HepG2 (cell line): ENCODE results near the gene AGPAT3. TPM values are rescaled to one million over a fixed set of nuclear protein-coding genes. Genes with fewer than 3 reads are reported as not detected.

Source experiments
- ATAC-seq: fragments of 200-7000 bp; cut with Tn5 transposase; 3 replicates; pipeline ENCODE4 v1.9.1; 2020; ENCODE audit warnings: mild to moderate bottlenecking, moderate library complexity
- BruUV-seq: library from RNA; stranded (reverse); fragments of 400-500 nt; replicated peaks from 2 replicates; lab custom pipeline; 2021; lab: Mats Ljungman, UMichigan
- CTCF ChIA-PET: fragments of 300-600 bp; formaldehyde crosslinking; extraction: SDS; loops from one replicate; lab custom pipeline; 2021; ENCODE audit warnings: low total read pairs, inconsistent platforms, low intra/inter-chr PET ratio; lab: Yijun Ruan, JAX
- POLR2A ChIA-PET: fragments of 350-600 bp; sonication (Branson Sonifier 250); formaldehyde crosslinking; loops from one replicate; lab custom pipeline; 2020; ENCODE audit warnings: antibody characterized with exemption, inconsistent platforms; lab: Yijun Ruan, JAX
- DNase-seq: peaks from one replicate; pipeline ENCODE4 v3.0.0-alpha.2; 2015; ENCODE audit warnings: low spot score
- FAIRE-seq: peaks from 3 replicates; lab custom pipeline; 2011; peaks lifted over from hg19 to GRCh38; lab: Jason Lieb, UNC
- H2AFZ ChIP-seq: one replicate; pipeline ENCODE4 v1.6.1; 2011; ENCODE audit warnings: low read length, inconsistent platforms
- H3K27ac ChIP-seq: fragments of 300-600 bp; 3 replicates; pipeline ENCODE4 v1.8.0; 2011; ENCODE audit warnings: mixed run types, mild to moderate bottlenecking, mixed read lengths, low read length, inconsistent platforms; ENCODE audit not compliant: insufficient read depth; ENCODE audit errors: extremely low read length
- H3K27me3 ChIP-seq, 2 experiments: fragments of 200-600 bp in 1 of 2; 2 replicates in 1 of 2; 3 replicates in 1 of 2; pipeline versions ENCODE4 v1.6.0 to v1.8.0; 2011; ENCODE audit warnings: low read length in 2 of 2, mild to moderate bottlenecking in 2 of 2, moderate library complexity in 2 of 2, inconsistent platforms in 1 of 2; ENCODE audit not compliant: insufficient read depth in 2 of 2, control insufficient read depth in 1 of 2
- H3K36me3 ChIP-seq, 2 experiments: fragments of 200-600 bp in 1 of 2; replicated peaks in 1 of 2; 2 replicates in 1 of 2; 3 replicates in 1 of 2; pipeline versions ENCODE4 v1.5.1 to v1.8.0; 2011; ENCODE audit warnings: low read length in 2 of 2, inconsistent platforms in 1 of 2; ENCODE audit not compliant: insufficient read depth in 2 of 2, control insufficient read depth in 1 of 2
- H3K4me1 ChIP-seq: 2 replicates; pipeline ENCODE4 v1.5.1; 2012; ENCODE audit warnings: low read length, inconsistent platforms; ENCODE audit not compliant: insufficient read depth
- H3K4me2 ChIP-seq: 2 replicates; pipeline ENCODE4 v1.6.0; 2011; ENCODE audit warnings: low read depth, low read length, inconsistent platforms
- H3K4me3 ChIP-seq, 3 experiments: fragments of 200-600 bp in 1 of 3; sonication (generic), shearing (Covaris generic) in 1 of 3; replicated peaks in 1 of 3; 2 replicates each; pipeline ENCODE4 v1.5.1; 2011 to 2016; ENCODE audit warnings: low read length in 3 of 3, inconsistent platforms in 2 of 3, low read depth in 2 of 3, mild to moderate bottlenecking in 2 of 3, control low read depth in 1 of 3, mixed read lengths in 1 of 3; ENCODE audit not compliant: insufficient read depth in 1 of 3
- H3K79me2 ChIP-seq: one replicate; pipeline ENCODE4 v1.6.1; 2011; ENCODE audit warnings: low read length, inconsistent platforms; ENCODE audit not compliant: insufficient read depth
- H3K9ac ChIP-seq: 2 replicates; pipeline ENCODE4 v1.6.0; 2011; ENCODE audit warnings: mild to moderate bottlenecking, low read depth, low read length, inconsistent platforms; ENCODE audit not compliant: insufficient read depth
- H3K9me3 ChIP-seq: 2 replicates; pipeline ENCODE4 v1.5.1; 2012; ENCODE audit warnings: mild to moderate bottlenecking, low read length
- H4K20me1 ChIP-seq: 2 replicates; pipeline ENCODE4 v1.6.0; 2011; ENCODE audit warnings: inconsistent platforms, mild to moderate bottlenecking, low read length, moderate library complexity; ENCODE audit not compliant: insufficient read depth
- GPN1 ChIP-seq: sonication (generic); formaldehyde crosslinking; IDR thresholded peaks from 2 replicates; pipeline ENCODE4 v1.5.1; 2020; ENCODE audit warnings: missing genetic modification reagents, borderline replicate concordance
- HOXA5 ChIP-seq: sonication (generic); formaldehyde crosslinking; IDR thresholded peaks from 2 replicates; pipeline ENCODE4 v1.4.0; 2020; ENCODE audit warnings: missing genetic modification reagents
- NFYC ChIP-seq: IDR thresholded peaks from 2 replicates; pipeline ENCODE4 v1.6.1; 2016; ENCODE audit warnings: missing genetic modification reagents, missing compliant biosample characterization
- ZBTB3 ChIP-seq: sonication (generic); formaldehyde crosslinking; IDR thresholded peaks from 2 replicates; pipeline ENCODE4 v1.4.0; 2020; ENCODE audit warnings: low read depth, mild to moderate bottlenecking, moderate library complexity, missing genetic modification reagents, borderline replicate concordance
- ZNF3 ChIP-seq: IDR thresholded peaks from 2 replicates; pipeline ENCODE4 v1.7.0; 2017; ENCODE audit warnings: inconsistent platforms
- ZNF382 ChIP-seq: sonication (generic); formaldehyde crosslinking; IDR thresholded peaks from 2 replicates; pipeline ENCODE4 v1.5.0; 2020; ENCODE audit warnings: missing genetic modification reagents, mild to moderate bottlenecking, borderline replicate concordance
- WGBS: methylation state at CpG from one replicate; pipeline ENCODE4 v1.1.6; 2017; ENCODE audit warnings: low lambda C conversion rate; 5-methylcytosine and 5-hydroxymethylcytosine counted together
- in situ Hi-C: cut with HindIII; loops from 2 replicates; pipeline ENCODE4 v1.10.0; 2017; ENCODE audit warnings: low pct_unique_long_range_greater_than_20kb; ENCODE audit not compliant: extremely low pct_ligation_motif_present
- intact Hi-C: fragments of 100-400 bp; cut with micrococcal nuclease; formaldehyde crosslinking; loops from one replicate; pipeline ENCODE4 v1.10.0; 2022; ENCODE audit not compliant: unreplicated experiment
- polyA plus RNA-seq, 8 experiments: library from polyadenylated mRNA; depleted of rRNA in 3 of 8; stranded (reverse) in 7 of 8; unstranded in 1 of 8; fragments of >200 nt; fragmentation: Illumina TruSeq in 4 of 8; extraction: Trizol in 4 of 8; gene quantifications; 2 replicates each; pipeline versions ENCODE4 v1.2.1 to v1.2.3, GENCODE V29; 2011 to 2016; ENCODE audit warnings: low read depth in 4 of 8, missing spikeins in 1 of 8, mixed read lengths in 1 of 8; ENCODE audit not compliant: insufficient read depth in 1 of 8
- total RNA-seq, 5 experiments: library from RNA; depleted of rRNA; stranded (reverse); fragments of >200 nt; fragmentation: Illumina TruSeq; extraction: Trizol; gene quantifications; 2 replicates each; pipeline ENCODE4 v1.2.3, GENCODE V29; 2016; ENCODE audit warnings: low read depth in 1 of 5
- TF ChIP-seq, protein P1 (sequence below): sonication (generic); formaldehyde crosslinking; IDR thresholded peaks from 2 replicates; pipeline ENCODE4 v1.8.0; 2022; ENCODE audit warnings: mild to moderate bottlenecking, missing genetic modification reagents; ENCODE audit not compliant: insufficient replicate concordance
- TF ChIP-seq, protein P2 (sequence below): sonication (generic); formaldehyde crosslinking; IDR thresholded peaks from 2 replicates; pipeline ENCODE4 v1.4.0; 2020; ENCODE audit warnings: missing genetic modification reagents
- TF ChIP-seq, protein P3 (sequence below), 2 experiments: sonication (generic) in 1 of 2; formaldehyde crosslinking in 1 of 2; IDR thresholded peaks; 2 replicates each; pipeline versions ENCODE4 v1.6.1 to v1.9.0; 2014 to 2022; ENCODE audit warnings: antibody characterized with exemption in 1 of 2, borderline replicate concordance in 1 of 2, inconsistent platforms in 1 of 2, low read depth in 1 of 2, missing genetic modification reagents in 1 of 2
- TF ChIP-seq, protein P4 (sequence below): IDR thresholded peaks from 2 replicates; pipeline ENCODE4 v1.6.1; 2016
- TF ChIP-seq, protein P5 (sequence below): sonication (generic); formaldehyde crosslinking; IDR thresholded peaks from 2 replicates; pipeline ENCODE4 v1.5.1; 2020; ENCODE audit warnings: mild to moderate bottlenecking, moderate library complexity, missing genetic modification reagents

Gene AGPAT3
- total and polyA plus RNA-seq, 2 of the 13 experiments (the other 11 are each of a cell fraction or from before 2014, with no cell fraction given) = 32.2 to 54.4 TPM

DNA sequence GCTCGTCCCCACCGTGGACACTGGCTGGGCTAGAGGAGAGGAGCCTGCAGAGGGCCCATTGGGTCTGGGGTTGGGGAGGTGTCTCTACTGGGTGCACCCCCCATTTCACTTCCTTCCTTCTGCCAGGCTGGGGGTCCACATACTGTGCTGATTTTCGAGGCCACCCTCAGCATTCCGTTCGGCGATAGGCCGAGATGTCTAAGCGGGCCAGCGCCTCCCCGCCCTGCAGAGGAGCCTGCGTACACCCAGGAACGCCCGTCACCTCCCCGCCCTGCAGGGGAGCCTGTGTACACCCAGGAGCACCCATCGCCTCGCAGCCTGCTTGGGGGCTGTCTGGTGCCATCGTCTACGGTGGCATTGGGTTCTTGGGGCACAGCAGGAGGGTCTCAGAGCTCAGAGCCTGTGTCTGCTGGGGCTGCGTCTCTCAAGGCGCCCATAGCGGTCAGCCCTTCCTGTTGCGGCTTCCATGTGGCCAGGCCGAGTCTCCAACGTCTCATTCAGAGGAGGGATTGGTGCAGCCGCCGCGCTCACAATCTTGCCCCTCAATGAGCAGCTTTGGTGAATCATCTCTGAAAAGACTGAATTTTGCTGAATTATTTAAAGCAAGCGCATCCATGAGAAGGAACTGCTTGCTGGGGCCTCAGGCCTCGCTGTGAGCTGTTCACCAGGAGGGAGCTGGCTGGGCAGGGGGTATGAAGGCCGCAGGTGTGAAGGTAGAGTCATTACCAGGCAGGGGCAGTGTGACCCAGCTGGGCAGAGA lies 30.7 kb upstream of the AGPAT3 start (continued):
- TF ChIP-seq, protein P1, sequence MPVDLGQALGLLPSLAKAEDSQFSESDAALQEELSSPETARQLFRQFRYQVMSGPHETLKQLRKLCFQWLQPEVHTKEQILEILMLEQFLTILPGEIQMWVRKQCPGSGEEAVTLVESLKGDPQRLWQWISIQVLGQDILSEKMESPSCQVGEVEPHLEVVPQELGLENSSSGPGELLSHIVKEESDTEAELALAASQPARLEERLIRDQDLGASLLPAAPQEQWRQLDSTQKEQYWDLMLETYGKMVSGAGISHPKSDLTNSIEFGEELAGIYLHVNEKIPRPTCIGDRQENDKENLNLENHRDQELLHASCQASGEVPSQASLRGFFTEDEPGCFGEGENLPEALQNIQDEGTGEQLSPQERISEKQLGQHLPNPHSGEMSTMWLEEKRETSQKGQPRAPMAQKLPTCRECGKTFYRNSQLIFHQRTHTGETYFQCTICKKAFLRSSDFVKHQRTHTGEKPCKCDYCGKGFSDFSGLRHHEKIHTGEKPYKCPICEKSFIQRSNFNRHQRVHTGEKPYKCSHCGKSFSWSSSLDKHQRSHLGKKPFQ (CRISPR knock-in tag) = no peak
- TF ChIP-seq GPN1 (CRISPR knock-in tag) = no peak
- no peak for TF ChIP-seq NFYC
- TF ChIP-seq HOXA5 (CRISPR knock-in tag) = no peak
- TF ChIP-seq, protein P2, sequence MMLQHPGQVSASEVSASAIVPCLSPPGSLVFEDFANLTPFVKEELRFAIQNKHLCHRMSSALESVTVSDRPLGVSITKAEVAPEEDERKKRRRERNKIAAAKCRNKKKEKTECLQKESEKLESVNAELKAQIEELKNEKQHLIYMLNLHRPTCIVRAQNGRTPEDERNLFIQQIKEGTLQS (CRISPR knock-in tag) = no peak

DNA sequence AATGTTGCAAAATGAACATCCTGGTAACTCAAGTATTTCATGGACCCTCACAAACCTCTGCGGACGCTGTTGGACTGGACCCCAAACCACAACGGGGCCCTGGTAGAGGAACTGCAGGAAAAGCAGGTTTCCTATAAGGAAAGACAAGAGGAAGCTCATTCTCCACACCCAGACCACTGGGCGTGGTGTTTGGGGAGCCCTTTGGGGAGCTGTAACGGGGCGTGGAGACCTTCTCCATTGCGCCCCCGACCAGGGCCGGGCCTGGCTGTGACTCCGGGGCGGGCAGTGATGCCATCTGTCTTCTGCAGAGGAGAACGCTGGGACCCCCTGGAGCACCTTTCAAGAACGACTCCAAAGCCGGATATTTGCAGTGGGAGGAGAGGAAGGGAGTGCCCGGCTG lies 30.0 kb upstream of the AGPAT3 start:
- BruUV-seq = no TSS peak
- Histone ChIP-seq H3K36me3 (no peaks in the 10 kb centered on the region), H3K4me2 (no peak overlapping the region), H2AFZ (no peak overlapping the region), H3K9ac (no peak overlapping the region), H3K27ac (no peak overlapping the region), H3K4me3 (no peak overlapping the region), H3K27me3 (peaks cover 3 to 26% of the 10 kb centered on the region in 2 experiments; a peak in 4 of 5 replicates), H4K20me1 (no peaks in the 10 kb centered on the region), H3K4me1 (peaks cover 36% of the 10 kb centered on the region), H3K79me2 (no peaks in the 10 kb centered on the region), H3K9me3 (no peaks in the 10 kb centered on the region)
- FAIRE-seq (no peak), ATAC-seq (no peak), DNase-seq (no peak)
- 29% methylated on average over 13 of the region's 15 CpGs for WGBS
- intact Hi-C loops (no loop called here), in situ Hi-C loops (loop anchor here (10.0 kb wide), 1 partner anchor 60 kb away; no protein-coding TSS in a partner anchor)
- POLR2A ChIA-PET = no interaction called here
- CTCF ChIA-PET = no interaction called here
- TF ChIP-seq ZNF3 (CRISPR knock-in tag) (no peak), ZNF382 (CRISPR knock-in tag) (no peak), ZBTB3 (CRISPR knock-in tag) (no peak)
- TF ChIP-seq, protein P3, sequence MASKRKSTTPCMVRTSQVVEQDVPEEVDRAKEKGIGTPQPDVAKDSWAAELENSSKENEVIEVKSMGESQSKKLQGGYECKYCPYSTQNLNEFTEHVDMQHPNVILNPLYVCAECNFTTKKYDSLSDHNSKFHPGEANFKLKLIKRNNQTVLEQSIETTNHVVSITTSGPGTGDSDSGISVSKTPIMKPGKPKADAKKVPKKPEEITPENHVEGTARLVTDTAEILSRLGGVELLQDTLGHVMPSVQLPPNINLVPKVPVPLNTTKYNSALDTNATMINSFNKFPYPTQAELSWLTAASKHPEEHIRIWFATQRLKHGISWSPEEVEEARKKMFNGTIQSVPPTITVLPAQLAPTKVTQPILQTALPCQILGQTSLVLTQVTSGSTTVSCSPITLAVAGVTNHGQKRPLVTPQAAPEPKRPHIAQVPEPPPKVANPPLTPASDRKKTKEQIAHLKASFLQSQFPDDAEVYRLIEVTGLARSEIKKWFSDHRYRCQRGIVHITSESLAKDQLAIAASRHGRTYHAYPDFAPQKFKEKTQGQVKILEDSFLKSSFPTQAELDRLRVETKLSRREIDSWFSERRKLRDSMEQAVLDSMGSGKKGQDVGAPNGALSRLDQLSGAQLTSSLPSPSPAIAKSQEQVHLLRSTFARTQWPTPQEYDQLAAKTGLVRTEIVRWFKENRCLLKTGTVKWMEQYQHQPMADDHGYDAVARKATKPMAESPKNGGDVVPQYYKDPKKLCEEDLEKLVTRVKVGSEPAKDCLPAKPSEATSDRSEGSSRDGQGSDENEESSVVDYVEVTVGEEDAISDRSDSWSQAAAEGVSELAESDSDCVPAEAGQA (IDR thresholded peaks at IDR 0.05; ENCODE audit: low read depth) = no peak
- TF ChIP-seq, protein P3 (CRISPR knock-in tag; IDR thresholded peaks at IDR 0.05; ENCODE audit: borderline replicate concordance) = no peak
- TF ChIP-seq, protein P4, sequence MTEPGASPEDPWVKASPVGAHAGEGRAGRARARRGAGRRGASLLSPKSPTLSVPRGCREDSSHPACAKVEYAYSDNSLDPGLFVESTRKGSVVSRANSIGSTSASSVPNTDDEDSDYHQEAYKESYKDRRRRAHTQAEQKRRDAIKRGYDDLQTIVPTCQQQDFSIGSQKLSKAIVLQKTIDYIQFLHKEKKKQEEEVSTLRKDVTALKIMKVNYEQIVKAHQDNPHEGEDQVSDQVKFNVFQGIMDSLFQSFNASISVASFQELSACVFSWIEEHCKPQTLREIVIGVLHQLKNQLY (CRISPR knock-in tag) = no peak
- TF ChIP-seq, protein P5, sequence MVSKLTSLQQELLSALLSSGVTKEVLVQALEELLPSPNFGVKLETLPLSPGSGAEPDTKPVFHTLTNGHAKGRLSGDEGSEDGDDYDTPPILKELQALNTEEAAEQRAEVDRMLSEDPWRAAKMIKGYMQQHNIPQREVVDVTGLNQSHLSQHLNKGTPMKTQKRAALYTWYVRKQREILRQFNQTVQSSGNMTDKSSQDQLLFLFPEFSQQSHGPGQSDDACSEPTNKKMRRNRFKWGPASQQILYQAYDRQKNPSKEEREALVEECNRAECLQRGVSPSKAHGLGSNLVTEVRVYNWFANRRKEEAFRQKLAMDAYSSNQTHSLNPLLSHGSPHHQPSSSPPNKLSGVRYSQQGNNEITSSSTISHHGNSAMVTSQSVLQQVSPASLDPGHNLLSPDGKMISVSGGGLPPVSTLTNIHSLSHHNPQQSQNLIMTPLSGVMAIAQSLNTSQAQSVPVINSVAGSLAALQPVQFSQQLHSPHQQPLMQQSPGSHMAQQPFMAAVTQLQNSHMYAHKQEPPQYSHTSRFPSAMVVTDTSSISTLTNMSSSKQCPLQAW (CRISPR knock-in tag) = no peak
